Measurements from ENCODE around the gene CFAP43.
"Not testable (repeated sequence)": the region's sequence is repeated elsewhere in the genome, so short reads cannot be mapped to it uniquely, and the experiment has no call there.

CFAP43 gene

DNA sequence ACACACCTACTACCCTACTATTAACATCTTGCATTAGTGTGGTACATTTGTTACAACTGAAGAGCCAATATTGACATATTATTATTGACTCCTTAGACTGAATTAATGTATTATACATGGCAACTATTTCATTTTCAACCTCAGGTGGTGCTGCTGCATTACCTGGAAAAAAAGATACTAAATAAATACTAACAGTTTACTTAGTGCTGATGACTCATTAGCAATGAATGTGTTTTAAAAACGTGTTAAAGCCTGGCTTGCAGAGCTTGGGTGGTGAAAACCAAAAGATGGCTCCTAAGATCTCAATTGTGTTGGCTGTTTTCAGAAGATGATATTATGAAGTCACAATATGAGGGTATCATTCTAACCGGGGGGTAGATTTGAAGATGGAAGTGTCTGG lies 34.8 kb downstream of the CFAP43 start:
- DNase-seq (ENCODE audit: low read depth in 1 of 2, low spot score in 1 of 2), result peak in 1 of 2 experiments; percentile 46
- TF ChIP-seq JUND (IDR thresholded peaks at IDR 0.05; ENCODE audit: low read depth), result peak; percentile 89

DNA sequence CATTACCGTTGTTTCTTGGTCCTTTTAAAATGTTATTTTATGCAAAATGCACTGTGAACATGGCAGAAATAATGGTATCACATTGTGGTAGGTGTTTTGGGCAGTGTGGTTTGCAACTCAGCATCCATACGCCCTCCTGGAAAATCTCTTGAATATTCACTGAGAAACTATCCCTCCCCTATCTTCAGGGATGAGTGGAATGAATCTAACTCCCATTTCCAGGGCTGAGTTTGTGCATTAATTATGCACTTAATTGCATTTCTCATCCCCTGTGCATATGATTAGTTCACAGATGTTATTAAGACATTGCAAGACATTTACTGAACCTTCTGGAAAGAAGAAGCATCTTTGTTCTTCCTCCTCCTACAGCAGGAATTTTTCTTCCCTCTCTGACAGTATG lies 36.5 kb downstream of the CFAP43 start:
- no peak for DNase-seq (ENCODE audit: low read depth in 1 of 2, low spot score in 1 of 2)
- TF ChIP-seq JUND (IDR thresholded peaks at IDR 0.05; ENCODE audit: low read depth), result no peak
- in situ Hi-C loops (cut with HindIII; ENCODE audit: low pct_unique_long_range_greater_than_20kb, low sequenced_read_pairs), result no loop called here

More for the DNA sequence above, 34.8 kb downstream of the CFAP43 start:
- in situ Hi-C loops (cut with HindIII; ENCODE audit: low pct_unique_long_range_greater_than_20kb, low sequenced_read_pairs), result no loop called here

DNA sequence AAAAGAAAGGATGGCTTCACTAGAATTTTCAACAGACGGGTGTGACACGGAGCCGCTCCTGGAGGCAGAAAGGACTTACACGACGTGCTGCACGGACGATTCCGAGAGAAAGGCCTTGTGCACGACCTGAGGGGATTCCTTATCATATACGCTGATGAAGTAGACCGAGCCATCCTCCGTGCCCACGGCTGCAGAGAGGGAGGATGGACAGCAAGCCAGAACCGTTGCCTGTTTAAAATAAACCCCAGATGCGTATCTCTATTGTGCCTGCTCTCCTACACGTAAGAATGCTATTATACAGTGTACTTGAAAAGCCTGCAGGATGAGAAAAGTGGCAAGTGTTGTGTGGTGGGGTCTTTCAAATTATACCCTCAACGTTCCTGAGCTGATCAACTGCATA lies 38.4 kb downstream of the CFAP43 start:
- TF ChIP-seq JUND (IDR thresholded peaks at IDR 0.05; ENCODE audit: low read depth), result no peak
- DNase-seq (ENCODE audit: low read depth in 1 of 2, low spot score in 1 of 2), result no peak
- in situ Hi-C loops (cut with HindIII; ENCODE audit: low pct_unique_long_range_greater_than_20kb, low sequenced_read_pairs), result no loop called here

DNA sequence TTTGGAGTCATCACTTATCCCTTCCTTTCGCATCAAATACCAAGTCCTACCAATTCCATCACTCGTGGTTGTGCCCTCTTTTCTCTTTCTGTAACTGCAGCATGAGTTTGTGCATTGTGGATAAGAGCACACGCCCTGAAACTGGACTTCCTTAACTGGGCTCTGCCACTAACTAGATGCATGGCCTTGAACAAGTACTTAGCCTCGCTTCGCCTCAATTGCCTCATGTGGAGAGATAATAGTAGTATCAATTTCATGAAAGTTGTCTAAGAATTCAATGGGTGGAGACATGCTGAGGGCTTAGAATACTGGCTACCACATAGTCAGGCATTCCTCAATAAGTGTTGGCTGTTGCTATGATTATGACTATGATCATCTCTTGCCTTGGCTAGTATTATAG lies 41.5 kb downstream of the CFAP43 start:
- in situ Hi-C loops (cut with HindIII; ENCODE audit: low pct_unique_long_range_greater_than_20kb, low sequenced_read_pairs), result no loop called here
- DNase-seq (ENCODE audit: low read depth in 1 of 2, low spot score in 1 of 2), result no peak
- no peak for TF ChIP-seq JUND (IDR thresholded peaks at IDR 0.05; ENCODE audit: low read depth)

DNA sequence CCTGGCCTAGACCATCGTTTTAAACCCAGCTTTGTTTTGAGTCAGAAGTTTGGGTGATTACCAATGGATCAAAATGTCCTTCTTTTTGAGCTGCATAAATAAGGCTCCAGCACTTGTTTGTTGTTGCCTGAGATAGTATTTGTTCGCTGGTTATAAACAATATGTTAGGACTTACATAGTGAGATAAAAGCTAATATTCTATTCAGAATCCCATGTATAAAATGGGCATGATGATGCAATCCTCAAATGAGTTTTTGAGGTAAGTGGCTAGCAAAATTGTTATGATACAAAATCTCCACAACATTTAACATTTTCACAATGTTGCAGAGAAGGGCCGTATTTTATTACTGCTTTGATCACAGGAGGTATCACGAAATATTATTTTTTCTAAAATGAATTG lies 48.5 kb downstream of the CFAP43 start:
- in situ Hi-C loops (cut with HindIII; ENCODE audit: low pct_unique_long_range_greater_than_20kb, low sequenced_read_pairs), result no loop called here
- DNase-seq (ENCODE audit: low read depth in 1 of 2, low spot score in 1 of 2), result no peak
- no peak for TF ChIP-seq JUND (IDR thresholded peaks at IDR 0.05; ENCODE audit: low read depth)

DNA sequence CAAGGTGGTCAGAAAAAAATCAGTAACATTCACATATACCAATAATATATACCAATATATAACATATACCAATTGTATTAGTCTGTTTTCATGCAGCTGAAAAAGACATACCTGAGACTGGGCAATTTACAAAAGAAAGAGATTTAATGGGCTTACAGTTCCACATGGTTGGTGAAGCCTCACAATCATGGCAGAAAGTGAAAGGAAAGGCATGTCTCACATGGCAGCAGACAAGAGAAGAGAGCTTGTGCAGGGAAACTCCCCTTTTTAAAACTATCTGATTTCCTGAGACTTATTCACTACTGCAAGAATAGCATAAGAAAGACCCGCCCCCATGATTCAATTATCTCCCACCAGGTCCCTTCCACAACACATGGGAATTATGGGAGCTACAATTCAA lies 58.0 kb downstream of the CFAP43 start:
- in situ Hi-C loops (cut with HindIII; ENCODE audit: low pct_unique_long_range_greater_than_20kb, low sequenced_read_pairs), result not testable (repeated sequence)

DNA sequence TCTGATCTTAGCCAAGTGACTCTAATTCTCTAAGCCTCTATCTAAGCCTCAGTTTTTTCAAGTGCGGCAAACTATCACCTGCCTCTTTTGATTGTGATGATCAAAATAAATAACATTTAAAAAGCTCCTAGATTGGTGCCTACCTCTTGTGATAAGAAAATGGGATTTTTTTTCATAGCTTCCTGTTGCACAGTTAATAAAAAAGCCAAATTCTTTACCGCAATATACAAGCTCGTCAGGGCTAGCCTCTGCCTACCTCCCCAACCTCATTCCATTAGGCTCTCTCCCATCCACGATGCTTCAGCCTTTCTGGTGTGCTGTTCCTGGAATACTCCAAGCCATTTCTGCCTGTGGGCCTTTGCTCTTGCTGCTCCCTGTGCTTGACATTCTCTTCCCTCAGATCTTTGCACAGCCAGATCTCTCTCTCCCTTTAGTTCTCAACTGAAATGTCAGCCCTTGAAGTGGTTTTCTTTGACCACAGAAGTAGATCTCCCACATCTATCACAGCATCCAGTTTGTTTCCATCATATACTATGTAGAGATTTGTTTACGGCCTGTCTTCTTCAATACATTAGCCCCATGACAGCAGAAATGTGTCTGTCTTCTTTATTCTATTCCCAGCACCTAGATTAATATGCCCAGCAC lies 61.4 kb downstream of the CFAP43 start:
- no peak for DNase-seq (ENCODE audit: low read depth in 1 of 2, low spot score in 1 of 2)
- in situ Hi-C loops (cut with HindIII; ENCODE audit: low pct_unique_long_range_greater_than_20kb, low sequenced_read_pairs), result no loop called here
- no peak for TF ChIP-seq JUND (IDR thresholded peaks at IDR 0.05; ENCODE audit: low read depth)

More for the DNA sequence above, 58.0 kb downstream of the CFAP43 start:
- DNase-seq (ENCODE audit: low read depth in 1 of 2, low spot score in 1 of 2), result not testable (repeated sequence)

DNA sequence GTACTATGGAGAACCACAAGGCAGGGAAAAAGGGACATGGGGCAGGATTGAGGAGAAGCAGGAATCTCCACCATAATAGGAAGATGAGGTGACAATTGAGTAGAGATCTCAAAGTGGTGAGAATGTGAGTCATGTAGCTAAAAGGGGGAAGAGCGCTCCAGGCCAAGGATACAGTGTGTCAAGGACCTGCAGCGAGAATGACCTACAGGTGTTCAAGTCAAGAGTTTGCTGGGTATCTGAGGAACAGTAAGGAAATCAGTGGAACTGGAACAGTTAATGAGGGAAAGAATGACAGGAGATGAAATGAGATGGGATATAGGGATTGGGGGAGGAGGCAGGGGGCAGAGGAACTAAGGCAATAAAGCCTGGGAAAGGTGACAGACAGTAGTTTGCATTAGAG lies 76.6 kb downstream of the CFAP43 start:
- TF ChIP-seq JUND (IDR thresholded peaks at IDR 0.05; ENCODE audit: low read depth), result no peak
- no peak for DNase-seq (ENCODE audit: low read depth in 1 of 2, low spot score in 1 of 2)
- in situ Hi-C loops (cut with HindIII; ENCODE audit: low pct_unique_long_range_greater_than_20kb, low sequenced_read_pairs), result no loop called here

DNA sequence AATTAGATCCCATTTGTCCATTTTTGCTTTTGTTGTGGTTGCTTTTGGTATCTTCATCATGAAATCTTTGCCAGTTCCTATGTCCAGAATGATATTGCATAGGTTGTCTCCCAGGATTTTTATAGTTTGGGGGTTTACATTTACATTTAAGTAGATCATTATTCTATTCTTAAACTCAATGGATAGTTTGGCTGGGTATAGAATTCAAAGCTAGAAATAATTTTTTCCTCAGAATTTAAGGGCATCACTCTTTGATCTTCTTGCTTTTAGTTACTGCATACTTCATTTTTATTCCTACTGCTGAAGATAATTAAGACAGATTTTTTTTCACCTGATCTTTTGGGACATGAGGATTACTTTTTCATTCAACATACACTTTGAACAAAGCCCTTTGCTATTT lies 80.4 kb downstream of the CFAP43 start:
- no peak for DNase-seq (ENCODE audit: low read depth in 1 of 2, low spot score in 1 of 2)
- no peak for TF ChIP-seq JUND (IDR thresholded peaks at IDR 0.05; ENCODE audit: low read depth)
- in situ Hi-C loops (cut with HindIII; ENCODE audit: low pct_unique_long_range_greater_than_20kb, low sequenced_read_pairs), result no loop called here

DNA sequence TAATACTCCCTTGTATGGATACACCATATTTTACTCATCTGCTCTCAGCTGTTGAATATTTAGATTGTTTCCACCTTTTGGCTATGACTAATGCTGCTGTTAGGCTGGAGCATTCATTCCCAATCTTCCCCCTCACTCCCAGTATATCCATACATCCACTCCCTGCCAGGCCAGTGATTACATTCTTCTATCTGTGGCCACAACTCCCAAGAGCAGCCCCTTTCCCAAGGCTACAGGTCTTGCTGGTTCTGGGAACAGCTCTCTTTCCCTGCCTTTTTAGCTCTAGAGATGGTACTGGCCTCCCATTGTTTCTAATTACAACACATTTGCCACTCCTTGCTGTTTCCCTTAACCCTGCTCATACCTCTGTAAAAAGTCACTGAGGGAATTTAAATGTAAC lies 82.0 kb downstream of the CFAP43 start:
- TF ChIP-seq JUND (IDR thresholded peaks at IDR 0.05; ENCODE audit: low read depth), result no peak
- in situ Hi-C loops (cut with HindIII; ENCODE audit: low pct_unique_long_range_greater_than_20kb, low sequenced_read_pairs), result no loop called here

DNA sequence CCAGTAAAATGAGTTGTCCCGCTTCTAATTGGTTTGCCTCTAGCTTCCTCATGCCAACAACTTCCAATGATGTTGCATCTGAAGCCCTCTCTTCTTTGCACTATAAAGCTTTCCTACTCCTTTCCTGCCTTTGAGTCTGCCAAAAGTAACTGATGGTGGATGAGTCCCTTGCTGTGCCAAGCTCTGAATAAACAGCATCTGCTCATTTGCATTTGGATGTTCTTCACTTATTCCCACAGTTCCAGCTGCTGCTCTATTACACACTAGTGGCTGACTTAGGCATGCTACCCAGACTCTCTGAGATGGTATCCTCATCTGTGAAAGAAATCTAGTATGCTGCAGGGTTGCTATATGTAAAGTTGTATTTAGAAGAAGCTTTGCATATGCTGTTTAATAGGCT lies 85.3 kb downstream of the CFAP43 start:
- in situ Hi-C loops (cut with HindIII; ENCODE audit: low pct_unique_long_range_greater_than_20kb, low sequenced_read_pairs), result no loop called here
- TF ChIP-seq JUND (IDR thresholded peaks at IDR 0.05; ENCODE audit: low read depth), result no peak
- no peak for DNase-seq (ENCODE audit: low read depth in 1 of 2, low spot score in 1 of 2)

More for the DNA sequence above, 82.0 kb downstream of the CFAP43 start:
- no peak for DNase-seq (ENCODE audit: low read depth in 1 of 2, low spot score in 1 of 2)

DNA sequence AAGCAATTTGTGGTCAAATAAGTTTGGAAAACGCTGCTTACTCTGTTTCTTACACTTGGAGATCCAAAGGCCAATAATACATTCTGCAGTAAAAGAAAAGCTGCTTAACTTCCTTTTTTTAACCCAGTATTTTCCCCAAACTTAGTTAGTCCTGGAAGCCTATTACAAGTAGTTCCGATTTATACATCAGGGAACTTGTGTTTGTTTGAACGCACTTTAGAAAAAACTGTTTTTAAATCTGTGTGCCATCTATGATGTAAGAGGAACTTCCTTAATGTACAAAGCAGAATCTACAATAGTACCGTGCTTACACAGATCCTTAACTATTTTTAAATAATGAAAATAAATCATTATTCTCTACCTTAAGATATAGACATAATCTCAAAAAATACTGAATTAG lies 87.2 kb downstream of the CFAP43 start:
- in situ Hi-C loops (cut with HindIII; ENCODE audit: low pct_unique_long_range_greater_than_20kb, low sequenced_read_pairs), result no loop called here
- DNase-seq (ENCODE audit: low read depth in 1 of 2, low spot score in 1 of 2), result no peak
- no peak for TF ChIP-seq JUND (IDR thresholded peaks at IDR 0.05; ENCODE audit: low read depth)

DNA sequence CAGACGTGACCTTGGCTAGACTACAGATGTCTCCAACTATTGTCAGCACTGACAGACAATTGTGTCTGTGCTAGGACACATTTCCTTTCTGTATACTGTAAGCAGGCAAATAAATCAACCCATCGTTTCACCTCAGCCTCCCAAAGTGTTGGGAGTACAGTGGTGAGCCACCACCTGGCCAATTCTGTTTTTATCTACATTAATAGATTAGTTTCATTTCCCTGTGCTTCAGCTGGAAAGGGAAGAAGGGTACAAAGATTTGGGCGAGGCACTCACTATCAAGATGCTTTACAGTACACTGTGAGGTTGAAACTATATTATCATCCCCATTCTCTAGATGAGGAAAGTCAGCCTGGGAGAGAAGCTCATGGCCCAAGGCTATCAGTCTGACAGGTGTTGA lies 88.3 kb downstream of the CFAP43 start:
- in situ Hi-C loops (cut with HindIII; ENCODE audit: low pct_unique_long_range_greater_than_20kb, low sequenced_read_pairs), result no loop called here
- DNase-seq (ENCODE audit: low read depth in 1 of 2, low spot score in 1 of 2), result no peak
- TF ChIP-seq JUND (IDR thresholded peaks at IDR 0.05; ENCODE audit: low read depth), result no peak

DNA sequence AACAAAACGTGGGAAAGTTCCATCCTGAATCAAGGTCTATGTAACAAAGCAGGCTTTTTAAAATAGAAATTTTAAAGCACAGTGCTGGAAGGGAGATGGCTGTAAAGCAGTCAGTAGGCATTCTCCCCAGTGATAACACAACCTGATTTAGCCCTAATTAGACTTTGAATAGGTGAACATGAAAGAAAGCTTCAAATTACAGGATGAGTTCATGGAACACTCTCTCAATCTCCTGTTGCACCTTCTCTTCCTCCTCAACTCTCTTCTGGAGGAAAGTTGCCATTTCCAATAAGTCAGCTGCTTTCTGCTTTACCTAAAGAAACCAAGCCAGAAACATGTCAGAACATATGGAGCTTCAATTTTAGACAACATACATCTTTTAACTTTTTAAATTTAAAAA lies 90.1 kb downstream of the CFAP43 start:
- in situ Hi-C loops (cut with HindIII; ENCODE audit: low pct_unique_long_range_greater_than_20kb, low sequenced_read_pairs), result no loop called here
- TF ChIP-seq JUND (IDR thresholded peaks at IDR 0.05; ENCODE audit: low read depth), result no peak
- no peak for DNase-seq (ENCODE audit: low read depth in 1 of 2, low spot score in 1 of 2)
